IMR-90 (cell line): ENCODE measurements around the gene LRCOL1. TPM values are rescaled to one million over a fixed set of nuclear protein-coding genes. Genes with fewer than 3 reads are reported as not detected.

Experiments
- ATAC-seq: fragments of 200-7000 bp; cut with Tn5 transposase; 2 replicates; pipeline ENCODE4 v1.9.1; 2020; ENCODE audit warnings: low read depth, mild to moderate bottlenecking, moderate library complexity
- BruUV-seq: library from RNA; stranded (reverse); fragments of 400-500 nt; replicated peaks from 2 replicates; lab custom pipeline; 2021; lab: Mats Ljungman, UMichigan
- CTCF ChIA-PET: fragments of 300-600 bp; formaldehyde crosslinking; extraction: SDS; loops from one replicate; lab custom pipeline; 2021; ENCODE audit warnings: antibody characterized with exemption; lab: Yijun Ruan, JAX
- POLR2A ChIA-PET: fragments of 300-600 bp; sonication (Branson Sonifier 250); formaldehyde crosslinking; loops from one replicate; lab custom pipeline; 2022; ENCODE audit warnings: antibody characterized with exemption; ENCODE audit not compliant: unreplicated experiment; lab: Charles Lee
- DNase-seq: peaks from one replicate; pipeline ENCODE4 v3.0.0; 2013
- H2AFZ ChIP-seq: replicated peaks from 2 replicates; pipeline ENCODE3; 2013; ENCODE audit warnings: low read length, mild to moderate bottlenecking; ENCODE audit not compliant: poor library complexity
- H2AK5ac ChIP-seq: 2 replicates; pipeline ENCODE4 v1.6.1; 2013; ENCODE audit warnings: low read depth, low read length, inconsistent platforms
- H2AK9ac ChIP-seq: replicated peaks from 2 replicates; pipeline ENCODE3; 2013; ENCODE audit warnings: mild to moderate bottlenecking, low read depth, low read length, moderate library complexity; ENCODE audit not compliant: poor library complexity
- H2BK120ac ChIP-seq: 2 replicates; pipeline ENCODE4 v1.6.1; 2013; ENCODE audit warnings: low read depth, low read length, inconsistent platforms
- H2BK15ac ChIP-seq: 3 replicates; pipeline ENCODE4 v1.6.1; 2013; ENCODE audit warnings: low read depth, low read length, inconsistent platforms
- H2BK20ac ChIP-seq: 2 replicates; pipeline ENCODE4 v1.6.1; 2013; ENCODE audit warnings: low read depth, mild to moderate bottlenecking, inconsistent platforms, low read length, moderate library complexity
- H2BK5ac ChIP-seq: 2 replicates; pipeline ENCODE4 v1.6.1; 2013; ENCODE audit warnings: mild to moderate bottlenecking, low read depth, low read length, inconsistent platforms; ENCODE audit not compliant: poor library complexity, severe bottlenecking
- H3K14ac ChIP-seq: replicated peaks from 2 replicates; pipeline ENCODE4 v1.6.1; 2013; ENCODE audit warnings: low read depth, low read length, inconsistent platforms
- H3K18ac ChIP-seq: 2 replicates; pipeline ENCODE4 v1.6.1; 2013; ENCODE audit warnings: low read depth, low read length, control low read depth
- H3K23ac ChIP-seq: 2 replicates; pipeline ENCODE4 v1.6.1; 2013; ENCODE audit warnings: low read depth, low read length, inconsistent platforms
- H3K27ac ChIP-seq: 2 replicates; pipeline ENCODE4 v1.5.1; 2013; ENCODE audit warnings: mild to moderate bottlenecking, control low read depth, low read length; ENCODE audit not compliant: insufficient read depth
- H3K27me3 ChIP-seq: 2 replicates; pipeline ENCODE4 v1.6.1; 2013; ENCODE audit warnings: low read length; ENCODE audit not compliant: control insufficient read depth, insufficient read depth
- H3K36me3 ChIP-seq: 2 replicates; pipeline ENCODE4 v1.6.1; 2013; ENCODE audit warnings: low read length, mixed read lengths; ENCODE audit not compliant: control insufficient read depth, insufficient read depth
- H3K4ac ChIP-seq: 2 replicates; pipeline ENCODE4 v1.6.1; 2013; ENCODE audit warnings: low read depth, low read length, inconsistent platforms
- H3K4me1 ChIP-seq: 2 replicates; pipeline ENCODE4 v1.6.1; 2013; ENCODE audit warnings: low read length, mixed read lengths; ENCODE audit not compliant: control insufficient read depth, insufficient read depth
- H3K4me2 ChIP-seq: 2 replicates; pipeline ENCODE4 v1.6.1; 2013; ENCODE audit warnings: low read depth, mild to moderate bottlenecking, control low read depth, low read length, moderate library complexity
- H3K4me3 ChIP-seq: 2 replicates; pipeline ENCODE4 v1.5.1; 2013; ENCODE audit warnings: low read depth, mild to moderate bottlenecking, control low read depth, low read length, moderate library complexity; ENCODE audit not compliant: insufficient read depth
- H3K56ac ChIP-seq: 2 replicates; pipeline ENCODE4 v1.6.1; 2013; ENCODE audit warnings: low read length, inconsistent platforms; ENCODE audit not compliant: insufficient read depth; ENCODE audit errors: extremely low read depth
- H3K79me1 ChIP-seq, 2 experiments: 2 replicates each; pipeline ENCODE4 v1.6.1; 2013; ENCODE audit warnings: low read length in 2 of 2, inconsistent platforms in 1 of 2, low read depth in 1 of 2
- H3K9ac ChIP-seq: 2 replicates; pipeline ENCODE4 v1.6.1; 2013; ENCODE audit warnings: low read depth, low read length, control low read depth
- H3K9me1 ChIP-seq: 2 replicates; pipeline ENCODE4 v1.6.1; 2013; ENCODE audit warnings: low read length, inconsistent platforms; ENCODE audit not compliant: insufficient read depth
- H3K9me3 ChIP-seq: 2 replicates; pipeline ENCODE4 v1.6.1; 2013; ENCODE audit warnings: low read length; ENCODE audit not compliant: control insufficient read depth, insufficient read depth
- H4K20me1 ChIP-seq: 2 replicates; pipeline ENCODE4 v1.6.1; 2013; ENCODE audit warnings: low read length, inconsistent platforms; ENCODE audit not compliant: insufficient read depth
- H4K5ac ChIP-seq: 2 replicates; pipeline ENCODE4 v1.6.1; 2013; ENCODE audit warnings: mild to moderate bottlenecking, low read depth, low read length, control low read depth
- H4K8ac ChIP-seq, 2 experiments: 2 replicates each; pipeline ENCODE4 v1.6.1; 2013; ENCODE audit warnings: low read depth in 2 of 2, low read length in 2 of 2, control low read depth in 1 of 2, inconsistent platforms in 1 of 2
- H4K91ac ChIP-seq: 2 replicates; pipeline ENCODE4 v1.6.1; 2013; ENCODE audit warnings: low read depth, low read length, inconsistent platforms; ENCODE audit not compliant: insufficient read depth
- BHLHE40 ChIP-seq: fragments of 150-350 bp; IDR thresholded peaks from 2 replicates; pipeline ENCODE4 v1.6.1; 2016; ENCODE audit warnings: mild to moderate bottlenecking, low read depth, low read length
- CEBPB ChIP-seq: IDR thresholded peaks from 2 replicates; pipeline ENCODE4 v1.6.1; 2012; ENCODE audit warnings: low read depth, low read length, improper control_type of control experiment
- ELK1 ChIP-seq: fragments of 150-350 bp; IDR thresholded peaks from 2 replicates; pipeline ENCODE4 v1.6.1; 2016; ENCODE audit warnings: low read depth, mild to moderate bottlenecking, low read length, moderate library complexity, borderline replicate concordance
- MAZ ChIP-seq: IDR thresholded peaks from 2 replicates; pipeline ENCODE4 v1.6.1; 2012; ENCODE audit warnings: low read depth, mild to moderate bottlenecking, low read length, improper control_type of control experiment, moderate library complexity, borderline replicate concordance
- NFE2L2 ChIP-seq: fragments of 150-350 bp; IDR thresholded peaks from 2 replicates; pipeline ENCODE4 v1.6.1; 2016; ENCODE audit warnings: low read depth, mild to moderate bottlenecking, low read length
- RAD21 ChIP-seq: IDR thresholded peaks from 2 replicates; pipeline ENCODE4 v1.6.1; 2012; ENCODE audit warnings: low read length, improper control_type of control experiment
- RFX5 ChIP-seq: IDR thresholded peaks from 2 replicates; pipeline ENCODE4 v1.8.0; 2012; ENCODE audit warnings: low read depth, mild to moderate bottlenecking, low read length, moderate library complexity
- SMC3 ChIP-seq: fragments of 150-350 bp; IDR thresholded peaks from 2 replicates; pipeline ENCODE4 v1.6.1; 2016; ENCODE audit warnings: low read depth, mild to moderate bottlenecking, antibody characterized with exemption, low read length, moderate library complexity
- whole genome bisulfite sequencing, 2 experiments: methylation state at CpG; one replicate each; pipeline versions ENCODE4 v1.1.5 to v1.1.7; 2013; ENCODE audit warnings: missing lambda C conversion rate in 2 of 2; ENCODE audit not compliant: insufficient read length in 1 of 2; ENCODE audit errors: extremely low coverage in 2 of 2; 5-methylcytosine and 5-hydroxymethylcytosine counted together
- dilution Hi-C: fragments of 300-500 bp; cut with HindIII; formaldehyde crosslinking; loops from one replicate; pipeline ENCODE4 v1.14.3; 2018; ENCODE audit warnings: low sequenced_read_pairs; ENCODE audit not compliant: unreplicated experiment
- in situ Hi-C: fragments of 300-500 bp; cut with MboI; formaldehyde crosslinking; loops from 3 replicates; pipeline ENCODE4 v1.14.3; 2019; ENCODE audit warnings: low sequenced_read_pairs, inconsistent platforms, mixed read lengths
- intact Hi-C: fragments of 100-400 bp; cut with micrococcal nuclease; formaldehyde crosslinking; loops from 2 replicates; pipeline ENCODE4 v1.10.0; 2022
- polyA plus RNA-seq, 3 experiments: library from polyadenylated mRNA; depleted of rRNA; stranded (reverse); fragments of >200 nt; gene quantifications; 2 replicates each; pipeline ENCODE4 v1.2.3, GENCODE V29; 2012; ENCODE audit warnings: low replicate concordance in 1 of 3
- total RNA-seq: library from RNA; depleted of rRNA; stranded (reverse); fragments of >200 nt; gene quantifications from 2 replicates; pipeline ENCODE4 v1.2.3, GENCODE V29; 2012
- TF ChIP-seq, protein P1 (sequence below): conservative IDR thresholded peaks from 2 replicates; pipeline ENCODE4 v1.5.1; 2012; ENCODE audit warnings: mild to moderate bottlenecking, low read depth, low read length, improper control_type of control experiment

LRCOL1 gene
- total and polyA plus RNA-seq, 2 of the 4 experiments (the other 2 are of a cell fraction) = 1.0 TPM; not detected in 1

GRCh38 chr12:132561427-132562156, 48.8 kb downstream of the LRCOL1 start:
- Histone ChIP-seq H2BK15ac (no peak overlapping the region), H3K9ac (no peak overlapping the region), H2BK120ac (no peak overlapping the region), H3K79me1 (peaks cover 9 to 16% of the 10 kb centered on the region in 2 experiments), H2BK20ac (no peak overlapping the region), H3K27me3 (no peaks in the 10 kb centered on the region), H2BK5ac (no peak overlapping the region), H4K8ac (no peak overlapping the region), H3K27ac (no peak overlapping the region), H3K14ac (no peak overlapping the region), H3K56ac (no peak overlapping the region), H3K4ac (no peak overlapping the region), H3K9me1 (peaks cover 8% of the 10 kb centered on the region), H2AFZ (no peak overlapping the region), H3K18ac (no peak overlapping the region), H2AK9ac (peak overlapping the region; percentile 70), H4K91ac (no peak overlapping the region), H3K4me1 (no peaks in the 10 kb centered on the region; the same call in 1 of the 2 replicates), H4K5ac (no peak overlapping the region), H3K23ac (no peak overlapping the region), H3K4me3 (no peak overlapping the region), H3K4me2 (no peak overlapping the region), H2AK5ac (no peak overlapping the region), H4K20me1 (peaks cover 23% of the 10 kb centered on the region), H3K36me3 (peaks cover 6% of the 10 kb centered on the region; the same call in 1 of the 2 replicates), H3K9me3 (no peaks in the 10 kb centered on the region)
- dilution Hi-C loops = no loop called here
- ChIA-PET CTCF (interaction anchor here (0.7 kb wide), 1 partner anchor 48 kb away, joined by 3 read pairs; no protein-coding TSS in a partner anchor), POLR2A (no interaction called here)
- ATAC-seq (no peak), DNase-seq (no peak)
- WGBS, 2 experiments = 66% methylated on average over 11 of the region's 21 CpGs; no CpG with 5 or more reads in 1 of the 2 experiments
- intact Hi-C loops = loop anchor here (1.0 to 5.0 kb wide), 3 partner anchors 51 to 146 kb away; partner anchors contain the start of genes FBRSL1 and LRCOL1
- TF ChIP-seq BHLHE40 = no peak
- TF ChIP-seq CEBPB = no peak
- TF ChIP-seq SMC3 = 0 out of 2 replicates have a peak, but pooled peaks have one; percentile 13
- TF ChIP-seq ELK1 = no peak
- TF ChIP-seq RFX5 = no peak
- 0 out of 2 replicates have a peak, but pooled peaks have one; percentile 22 for TF ChIP-seq RAD21
- no peak for TF ChIP-seq NFE2L2
- TF ChIP-seq, protein P1, sequence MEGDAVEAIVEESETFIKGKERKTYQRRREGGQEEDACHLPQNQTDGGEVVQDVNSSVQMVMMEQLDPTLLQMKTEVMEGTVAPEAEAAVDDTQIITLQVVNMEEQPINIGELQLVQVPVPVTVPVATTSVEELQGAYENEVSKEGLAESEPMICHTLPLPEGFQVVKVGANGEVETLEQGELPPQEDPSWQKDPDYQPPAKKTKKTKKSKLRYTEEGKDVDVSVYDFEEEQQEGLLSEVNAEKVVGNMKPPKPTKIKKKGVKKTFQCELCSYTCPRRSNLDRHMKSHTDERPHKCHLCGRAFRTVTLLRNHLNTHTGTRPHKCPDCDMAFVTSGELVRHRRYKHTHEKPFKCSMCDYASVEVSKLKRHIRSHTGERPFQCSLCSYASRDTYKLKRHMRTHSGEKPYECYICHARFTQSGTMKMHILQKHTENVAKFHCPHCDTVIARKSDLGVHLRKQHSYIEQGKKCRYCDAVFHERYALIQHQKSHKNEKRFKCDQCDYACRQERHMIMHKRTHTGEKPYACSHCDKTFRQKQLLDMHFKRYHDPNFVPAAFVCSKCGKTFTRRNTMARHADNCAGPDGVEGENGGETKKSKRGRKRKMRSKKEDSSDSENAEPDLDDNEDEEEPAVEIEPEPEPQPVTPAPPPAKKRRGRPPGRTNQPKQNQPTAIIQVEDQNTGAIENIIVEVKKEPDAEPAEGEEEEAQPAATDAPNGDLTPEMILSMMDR = peak; percentile 45
- no peak for TF ChIP-seq MAZ
- BruUV-seq = no TSS peak
- in situ Hi-C loops = no loop called here
